CD4-positive, alpha-beta T cell treated with Interleukin-2 at 100 ng/mL for 4 hours (primary cell): Measurements from ENCODE around the gene SH3RF3.

ENCODE experiments used
- DNase-seq: peaks from one replicate; pipeline ENCODE4 v3.0.0-alpha.2; 2020; ENCODE audit warnings: low spot score

The SH3RF3 gene

DNA sequence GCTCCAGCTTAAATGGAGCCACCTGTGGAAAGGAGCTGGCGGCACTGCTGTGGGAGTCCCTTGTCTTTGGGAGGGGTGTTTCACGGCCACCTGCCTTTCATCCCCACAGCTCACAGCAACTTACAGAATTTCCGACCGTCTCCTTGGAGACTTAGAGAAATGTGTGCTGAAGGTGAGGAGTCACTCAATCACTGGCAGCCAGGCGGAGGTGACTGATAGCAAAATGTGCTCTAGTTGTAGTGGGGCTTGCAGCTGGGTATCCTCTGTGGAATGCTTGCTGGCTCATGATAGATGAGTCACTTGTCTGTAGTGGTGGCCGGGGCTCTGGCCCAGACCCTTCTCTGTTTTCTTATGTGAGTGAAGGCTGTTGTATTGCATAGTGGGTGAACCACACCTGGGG is 110.7 kb downstream of the SH3RF3 start:
- no peak for DNase-seq

DNA sequence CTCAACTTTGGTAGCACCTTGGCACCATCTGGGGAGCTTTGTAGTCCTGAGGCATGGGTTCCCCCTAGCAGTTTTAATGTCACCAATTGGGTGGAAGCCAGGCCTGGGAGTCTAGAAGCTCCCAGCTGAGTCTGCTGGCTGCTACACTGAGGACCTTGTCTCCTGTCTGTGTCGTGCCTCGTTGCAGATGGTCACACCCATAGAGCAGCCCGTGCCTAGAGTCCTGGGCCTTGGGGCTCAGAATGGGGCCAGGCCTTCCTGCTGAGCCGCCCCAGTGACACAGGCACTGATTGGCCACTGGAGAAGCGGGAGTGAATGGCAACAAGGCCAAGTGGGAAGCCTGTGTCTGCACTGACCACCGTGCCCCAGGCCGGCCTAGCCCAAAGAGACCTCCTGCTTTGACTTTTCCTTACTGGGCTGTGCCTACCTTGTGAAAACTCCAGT is 113.2 kb downstream of the SH3RF3 start:
- no peak for DNase-seq

DNA sequence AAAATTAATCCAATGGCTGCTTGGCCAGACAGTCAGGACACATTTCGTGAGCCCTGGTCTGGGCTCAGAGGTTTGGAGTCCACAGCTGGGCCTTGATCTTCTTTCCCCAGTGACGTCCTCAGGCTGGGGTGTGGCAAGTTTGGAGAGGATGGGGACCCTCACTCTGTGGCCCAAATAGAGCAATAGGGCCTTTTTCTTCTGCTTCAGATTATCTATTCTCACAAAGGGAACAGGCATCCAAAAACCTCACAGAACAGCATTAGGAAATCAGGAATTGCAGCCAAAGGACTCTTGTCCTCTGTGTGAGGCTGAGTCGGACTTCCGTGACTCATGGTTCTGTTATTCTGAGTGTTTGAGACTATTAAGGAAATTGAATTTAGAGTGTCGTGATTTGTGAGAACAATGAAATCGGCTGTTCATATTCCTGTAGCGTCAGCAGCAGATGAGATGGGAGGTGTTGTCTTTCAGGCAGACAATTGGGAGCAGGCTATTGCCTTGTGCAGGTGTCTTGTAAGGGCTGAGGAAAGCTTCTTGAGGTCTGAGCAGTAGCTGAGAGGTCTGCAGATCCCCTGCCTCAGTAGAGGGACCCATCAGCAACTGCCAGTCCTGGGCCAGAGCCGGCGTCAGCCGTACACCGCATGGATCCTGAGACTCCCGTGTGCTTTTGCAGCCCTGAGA is 113.8 kb downstream of the SH3RF3 start:
- DNase-seq, result no peak

DNA sequence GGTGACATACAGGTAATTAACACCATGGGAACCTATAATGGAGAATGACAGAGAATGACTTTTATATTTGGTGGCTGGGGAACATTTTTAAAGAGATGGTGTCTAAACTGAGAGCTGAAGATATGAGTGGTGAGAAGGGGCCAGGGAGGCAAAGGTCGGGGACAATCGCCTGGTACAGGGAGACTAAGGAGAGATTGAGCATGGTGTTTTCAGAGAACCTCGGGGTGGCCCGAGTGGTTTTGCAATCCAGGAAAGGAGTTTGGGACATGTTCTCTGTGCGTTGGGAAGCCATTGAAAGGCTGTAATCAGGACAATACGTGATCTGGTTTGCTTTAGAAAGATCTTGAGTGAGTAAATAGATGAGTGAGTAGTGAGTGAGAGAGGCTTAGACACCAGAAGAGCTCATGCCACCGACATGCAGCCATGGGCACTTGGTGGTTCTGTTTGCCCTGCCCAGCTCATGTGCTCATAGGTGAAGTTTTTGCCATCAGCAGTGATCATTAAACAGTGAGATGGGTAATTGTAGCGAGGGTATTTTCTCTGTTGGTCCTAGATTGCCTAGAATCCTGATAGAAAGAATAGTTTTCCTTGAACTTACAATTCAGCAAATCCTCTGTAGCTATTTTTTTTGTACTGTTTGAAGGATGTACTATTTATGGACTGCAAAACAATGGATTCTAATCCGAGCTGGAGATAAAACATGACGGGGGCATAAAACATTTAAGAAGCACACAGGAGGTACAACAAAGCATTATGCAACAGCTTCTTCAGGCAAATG is 114.7 kb downstream of the SH3RF3 start:
- no peak for DNase-seq

DNA sequence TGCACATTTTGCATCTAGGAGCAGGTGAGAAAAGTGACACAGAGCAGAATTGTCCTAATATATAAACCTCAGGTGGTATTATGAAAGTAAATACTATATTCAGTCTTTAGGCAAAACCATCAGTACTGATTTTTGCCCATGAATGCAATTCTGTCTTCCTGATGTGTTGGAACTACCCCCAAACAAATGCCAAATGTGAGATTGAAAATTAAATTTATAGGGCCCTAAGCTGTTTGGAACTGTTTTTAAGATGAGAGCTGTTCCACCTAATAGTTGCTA is 115.2 kb downstream of the SH3RF3 start:
- DNase-seq, result no peak

DNA sequence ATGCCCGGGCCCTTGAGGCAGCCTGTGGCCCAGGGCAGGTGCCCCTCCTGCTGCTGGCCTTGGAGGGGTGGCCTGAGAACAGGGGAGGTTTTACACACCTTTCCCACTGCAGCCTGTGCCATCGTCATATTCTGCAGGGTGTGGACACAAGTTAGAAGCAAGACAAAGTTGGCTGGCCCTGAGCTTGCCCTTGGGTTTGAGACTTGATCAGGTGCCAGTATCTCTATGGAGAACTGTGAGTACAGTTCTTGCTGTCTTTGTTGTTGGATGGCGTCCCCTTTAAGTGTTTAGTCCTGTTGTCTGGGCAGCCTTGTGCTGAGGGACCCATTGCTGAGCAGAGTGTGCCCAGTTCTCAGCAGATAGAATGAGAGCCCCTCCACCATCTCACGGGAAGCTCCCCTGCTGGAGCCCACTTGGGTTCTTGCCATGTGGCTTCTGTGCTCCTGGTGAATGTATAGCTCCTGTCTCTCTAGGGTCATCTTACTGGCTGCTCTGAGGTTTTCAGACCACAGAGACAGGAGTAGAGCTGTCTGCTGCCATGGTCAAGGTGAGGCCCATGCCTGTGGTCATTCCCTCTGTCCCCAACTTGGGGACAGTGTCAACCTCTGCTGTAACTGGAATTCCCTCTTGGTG is 115.9 kb downstream of the SH3RF3 start:
- DNase-seq, result no peak

DNA sequence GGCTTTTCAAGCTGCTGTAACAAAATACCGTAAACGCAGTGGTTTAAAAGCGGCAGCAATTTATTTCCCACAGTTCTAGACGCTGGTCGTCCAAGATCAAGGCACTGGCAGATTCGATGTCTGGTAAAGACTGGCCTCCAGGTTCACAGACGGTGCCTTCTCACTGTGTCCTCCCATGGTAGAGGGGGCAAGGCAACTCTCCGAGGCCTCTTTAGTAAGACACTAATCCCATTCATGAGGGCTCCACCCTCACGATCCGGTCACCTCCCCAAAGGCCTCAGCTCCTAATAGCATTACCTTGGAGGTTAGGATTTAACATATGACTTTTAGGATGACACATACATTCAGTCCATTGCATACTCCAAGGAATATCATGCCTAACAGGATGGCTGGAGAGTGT is 117.2 kb downstream of the SH3RF3 start:
- no peak for DNase-seq

DNA sequence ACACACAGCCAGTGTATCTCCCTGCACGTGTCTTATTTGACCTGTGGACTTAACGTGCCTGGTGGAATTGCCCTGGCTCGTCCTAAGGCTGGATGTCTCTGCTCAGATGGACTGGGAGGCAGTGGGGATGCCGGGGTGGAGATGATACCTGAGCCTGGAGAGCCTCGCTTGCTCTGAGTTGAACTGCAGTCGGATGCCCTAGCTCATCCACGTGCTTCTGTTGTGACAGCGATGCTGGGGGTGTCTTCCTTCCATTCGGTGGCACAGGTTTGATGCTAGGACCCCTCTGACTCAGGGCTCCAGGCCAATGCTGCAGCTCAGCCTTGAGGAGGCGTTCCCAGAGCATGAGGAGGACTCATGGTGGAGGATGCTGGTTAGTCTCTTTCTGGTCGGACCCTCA is 117.6 kb downstream of the SH3RF3 start:
- no peak for DNase-seq

DNA sequence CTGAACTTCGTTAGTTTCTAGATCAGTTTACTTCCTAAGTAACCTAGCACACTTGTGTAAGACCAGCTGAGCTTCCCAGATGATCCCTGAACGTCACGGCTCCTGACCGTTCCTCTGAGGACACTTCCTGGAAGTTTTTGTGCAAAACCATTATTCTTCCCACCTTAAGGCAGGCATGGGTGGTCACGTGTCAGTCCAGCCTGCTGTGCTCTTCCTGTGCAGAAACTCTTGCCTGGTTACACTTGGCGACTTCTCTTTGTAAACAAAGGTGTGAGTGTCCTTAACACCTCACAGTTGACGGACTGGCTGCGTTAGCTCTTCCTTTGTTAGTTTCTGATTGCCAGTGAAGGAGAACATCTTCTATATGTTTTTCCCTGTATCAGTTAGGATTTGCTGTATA is 118.3 kb downstream of the SH3RF3 start:
- DNase-seq, result no peak

DNA sequence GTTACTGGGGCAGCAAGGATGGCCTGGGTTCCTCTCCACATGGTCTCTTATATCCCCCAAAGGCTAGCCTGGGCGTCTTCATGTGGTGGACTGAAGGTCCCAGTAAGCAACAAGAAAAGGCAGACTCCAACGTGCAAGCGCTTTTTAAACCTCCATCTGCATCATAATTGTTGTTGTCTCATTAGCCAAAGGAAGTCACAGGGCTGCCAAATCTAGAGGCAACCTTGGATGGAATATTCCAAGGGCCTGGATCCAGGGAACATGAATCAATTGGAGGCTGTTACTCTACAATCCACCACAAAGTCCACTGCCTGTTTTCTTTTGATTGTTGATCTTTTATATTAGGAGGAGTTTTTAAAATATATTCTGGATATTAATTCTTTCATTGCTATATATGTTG is 118.8 kb downstream of the SH3RF3 start:
- no peak for DNase-seq

DNA sequence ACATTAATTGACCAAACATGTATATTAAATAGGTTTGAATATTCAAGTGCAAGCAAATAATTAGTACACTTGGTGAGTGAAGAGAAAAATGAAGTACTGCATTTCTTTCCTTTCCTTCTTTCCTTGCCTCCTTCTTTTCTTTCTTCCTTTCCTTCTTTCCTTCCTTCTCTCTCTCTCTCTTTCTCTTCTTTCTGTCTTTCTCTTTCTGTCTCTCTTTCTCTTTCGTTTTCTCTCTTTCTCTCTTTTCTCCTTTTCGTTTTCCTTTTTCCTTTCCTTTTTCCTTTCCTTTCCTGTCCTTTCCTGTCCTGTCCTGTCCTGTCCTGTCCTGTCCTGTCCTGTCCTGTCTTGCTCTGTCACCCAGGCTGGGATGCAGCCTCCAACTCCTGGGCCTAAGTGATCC is 119.6 kb downstream of the SH3RF3 start:
- no peak for DNase-seq

DNA sequence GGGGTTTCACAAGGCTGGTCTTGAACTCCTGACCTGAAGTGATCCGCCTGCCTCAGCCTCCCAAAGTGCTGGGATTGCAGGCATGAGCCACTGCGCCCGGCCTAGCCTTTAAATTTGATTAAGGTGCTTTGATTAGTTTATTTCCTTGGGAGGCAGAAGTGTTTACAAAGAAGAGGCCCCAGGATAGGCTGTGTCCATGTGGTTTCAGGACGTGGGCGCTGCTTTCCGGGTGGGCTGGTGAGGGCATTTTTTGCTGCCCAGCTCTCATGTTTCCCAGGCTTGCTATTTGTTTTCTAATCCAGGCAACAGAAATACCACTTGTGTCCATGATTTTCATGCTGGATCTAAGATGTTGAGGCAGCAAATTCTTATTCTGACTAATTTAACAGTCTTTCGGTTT is 124.2 kb downstream of the SH3RF3 start:
- no peak for DNase-seq

DNA sequence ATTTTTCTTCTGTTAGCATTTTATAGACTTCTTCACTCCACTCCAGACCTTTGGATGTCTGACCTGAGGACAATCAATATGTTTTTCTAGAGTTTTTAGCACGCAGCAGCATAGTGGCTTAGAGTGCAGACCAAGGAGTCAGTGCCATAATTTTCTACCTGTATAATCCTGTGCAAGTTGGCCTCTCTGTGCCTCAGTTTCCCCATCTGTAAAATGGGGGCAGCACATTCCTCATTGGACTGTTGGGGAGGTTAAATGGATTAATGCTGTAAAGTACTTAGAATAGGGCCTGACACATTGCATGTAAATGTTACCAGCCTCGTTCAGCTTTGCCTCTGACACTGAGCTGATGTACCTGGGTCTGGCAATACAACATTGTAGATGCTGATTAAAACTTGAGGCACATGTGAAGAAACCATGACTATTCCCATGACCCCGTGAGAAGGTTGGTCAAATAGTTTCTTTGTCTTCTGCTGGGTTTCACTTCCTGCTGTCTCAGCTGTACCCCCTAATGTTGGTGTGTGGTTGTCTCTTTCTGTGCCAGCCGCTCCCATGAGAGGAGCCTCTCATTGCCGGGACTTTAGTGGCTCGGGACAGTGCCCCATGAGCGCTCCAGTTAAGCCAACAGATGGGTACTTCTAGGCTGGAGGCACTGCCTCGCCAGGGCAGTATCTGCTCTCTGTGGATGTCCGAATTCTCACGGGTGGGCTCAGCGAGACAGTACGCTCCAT is 125.3 kb downstream of the SH3RF3 start:
- DNase-seq, result no peak

DNA sequence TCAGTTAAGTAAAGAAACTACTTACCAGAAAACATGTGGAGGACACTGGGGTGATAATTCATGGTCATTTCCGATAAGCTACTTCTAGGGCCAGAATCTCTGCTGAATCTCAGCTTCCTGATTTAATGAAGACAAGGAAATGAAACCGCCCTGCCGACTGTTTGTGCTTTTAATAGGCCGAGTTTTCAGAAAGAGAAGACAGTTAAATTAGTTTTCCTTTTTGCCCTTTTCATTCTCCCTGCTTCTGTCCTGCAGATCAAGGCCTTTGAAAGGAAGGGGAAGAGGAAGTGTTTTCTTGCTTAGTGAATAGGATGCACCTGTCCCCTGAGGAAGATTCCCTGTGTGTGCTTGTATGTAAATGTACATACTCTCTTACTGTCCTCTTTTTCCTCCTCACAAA is 126.6 kb downstream of the SH3RF3 start:
- no peak for DNase-seq

DNA sequence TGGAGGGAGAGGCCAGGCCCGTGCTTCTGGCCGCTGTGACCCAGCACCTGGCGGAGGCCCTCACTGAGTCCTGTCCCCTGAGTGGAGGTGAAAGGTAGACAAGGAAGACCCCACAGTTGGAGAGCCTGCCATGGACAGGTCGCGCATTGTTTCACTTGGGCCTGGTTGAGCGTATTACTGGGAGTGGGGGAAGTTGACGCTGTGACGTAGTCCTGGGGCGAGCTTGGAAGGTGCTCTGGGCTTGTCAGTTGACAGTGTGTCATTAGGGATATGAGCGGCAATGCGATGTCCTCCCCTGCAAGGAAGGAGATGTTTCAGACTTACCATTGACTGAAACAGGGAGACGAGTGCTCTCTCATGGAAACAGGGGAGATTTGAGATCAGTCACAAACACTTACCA is 127.1 kb downstream of the SH3RF3 start:
- DNase-seq, result no peak

DNA sequence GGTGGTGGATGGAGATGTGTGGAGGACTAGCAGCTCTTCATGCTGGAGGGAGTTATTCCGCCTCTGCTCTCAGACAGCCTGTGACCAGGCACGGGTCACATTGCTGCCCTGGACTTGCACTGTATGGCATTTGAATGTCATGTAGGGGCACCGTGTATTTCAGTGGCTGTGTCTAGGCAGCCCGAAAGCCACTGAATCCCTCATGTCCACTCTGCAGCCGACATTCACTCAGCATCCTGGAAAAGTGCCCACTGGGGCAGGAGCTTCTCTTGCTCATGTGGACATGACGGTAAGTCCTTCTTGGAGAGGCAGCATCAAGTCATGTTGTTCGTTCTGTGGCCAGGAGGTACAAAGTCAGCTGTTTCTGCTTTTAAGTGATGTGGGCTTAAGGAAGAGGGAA is 127.9 kb downstream of the SH3RF3 start:
- DNase-seq, result no peak

DNA sequence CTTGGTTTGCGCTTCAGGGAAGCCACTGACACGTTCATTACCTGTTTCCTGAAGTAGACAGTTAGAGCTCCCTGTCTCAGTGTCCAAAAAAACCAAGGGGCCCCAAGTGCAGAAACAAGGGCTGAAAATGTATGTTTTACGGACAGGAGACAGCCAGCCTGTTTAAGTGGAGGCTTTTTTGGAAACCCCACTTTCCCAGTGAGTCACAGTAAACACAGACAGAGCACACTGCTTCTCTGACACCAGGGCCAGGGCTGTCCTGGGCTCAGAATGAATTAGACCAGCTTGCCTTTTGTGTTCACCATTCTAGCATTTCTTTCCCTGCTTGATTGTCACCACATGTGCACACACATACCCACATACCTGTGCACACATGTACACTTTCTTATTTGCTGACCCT is 128.6 kb downstream of the SH3RF3 start:
- DNase-seq, result no peak

DNA sequence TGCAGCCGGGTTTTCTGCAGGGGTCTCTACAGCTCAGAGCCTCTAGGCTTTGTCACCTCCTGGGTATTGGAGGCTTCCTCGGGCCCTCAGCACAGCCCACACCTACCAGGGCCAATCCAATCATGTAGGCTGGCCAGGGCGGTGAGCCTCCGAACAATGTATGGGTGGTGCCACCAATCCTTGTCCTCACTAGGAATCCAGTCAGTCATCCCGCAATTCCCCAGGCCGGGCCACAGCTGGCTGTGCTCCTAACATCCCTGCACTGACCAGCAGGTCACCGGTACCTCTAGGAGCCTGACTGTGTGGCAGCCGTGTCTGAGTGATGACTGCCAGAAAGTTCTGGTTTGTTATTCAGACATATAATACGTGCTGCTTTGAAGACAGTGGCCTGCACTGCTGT is 129.4 kb downstream of the SH3RF3 start:
- DNase-seq, result no peak

DNA sequence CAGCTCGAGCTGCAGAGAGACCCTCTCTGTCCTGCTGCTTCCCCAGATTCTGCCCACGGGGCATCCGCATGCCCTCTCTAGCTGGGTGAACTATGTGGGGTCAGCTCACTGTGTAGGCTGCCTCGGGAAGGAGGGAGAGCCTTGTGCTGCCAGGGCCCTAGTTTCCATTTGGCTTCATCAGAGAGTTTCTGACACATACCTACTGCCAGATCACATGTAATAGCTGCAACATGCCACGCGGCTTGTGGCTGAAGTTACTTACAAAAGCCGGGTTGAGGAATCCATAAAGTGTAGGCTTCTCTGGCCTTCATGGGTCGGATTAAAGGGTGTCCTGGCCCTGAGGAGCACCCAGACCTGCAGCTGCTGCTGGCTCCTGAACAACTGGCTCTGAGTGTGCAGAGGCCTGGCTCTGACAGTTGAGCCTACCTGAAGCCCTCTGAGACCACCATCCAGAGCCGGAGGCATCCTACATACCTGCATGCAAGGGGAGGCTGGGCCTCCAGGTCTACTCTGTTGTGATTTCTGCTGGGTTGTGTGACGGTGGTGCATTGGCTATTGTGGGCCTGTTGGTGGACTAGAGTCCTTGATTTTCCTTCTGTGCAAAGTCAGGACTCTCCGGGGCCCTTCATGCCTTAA is 130.0 kb downstream of the SH3RF3 start:
- DNase-seq, result no peak

DNA sequence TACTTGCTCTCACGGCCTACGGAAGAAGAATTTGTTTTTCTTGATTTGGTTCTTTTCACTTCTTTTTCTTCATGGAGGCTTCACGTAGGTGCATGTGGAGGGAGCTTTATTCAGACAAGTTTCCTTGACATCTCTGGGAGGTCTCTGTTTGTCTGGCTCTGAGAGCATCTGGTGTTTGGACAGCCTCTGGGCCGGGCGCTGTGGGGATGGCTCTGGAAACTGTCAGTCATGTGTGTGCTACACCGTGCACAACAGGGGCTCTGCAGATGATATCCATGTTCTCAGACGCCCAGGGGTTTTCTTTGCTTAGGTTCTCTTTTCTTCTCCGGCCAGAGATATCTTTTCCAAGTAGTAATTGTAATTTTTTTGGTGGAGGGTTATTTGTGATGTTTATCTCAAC is 130.7 kb downstream of the SH3RF3 start:
- no peak for DNase-seq

DNA sequence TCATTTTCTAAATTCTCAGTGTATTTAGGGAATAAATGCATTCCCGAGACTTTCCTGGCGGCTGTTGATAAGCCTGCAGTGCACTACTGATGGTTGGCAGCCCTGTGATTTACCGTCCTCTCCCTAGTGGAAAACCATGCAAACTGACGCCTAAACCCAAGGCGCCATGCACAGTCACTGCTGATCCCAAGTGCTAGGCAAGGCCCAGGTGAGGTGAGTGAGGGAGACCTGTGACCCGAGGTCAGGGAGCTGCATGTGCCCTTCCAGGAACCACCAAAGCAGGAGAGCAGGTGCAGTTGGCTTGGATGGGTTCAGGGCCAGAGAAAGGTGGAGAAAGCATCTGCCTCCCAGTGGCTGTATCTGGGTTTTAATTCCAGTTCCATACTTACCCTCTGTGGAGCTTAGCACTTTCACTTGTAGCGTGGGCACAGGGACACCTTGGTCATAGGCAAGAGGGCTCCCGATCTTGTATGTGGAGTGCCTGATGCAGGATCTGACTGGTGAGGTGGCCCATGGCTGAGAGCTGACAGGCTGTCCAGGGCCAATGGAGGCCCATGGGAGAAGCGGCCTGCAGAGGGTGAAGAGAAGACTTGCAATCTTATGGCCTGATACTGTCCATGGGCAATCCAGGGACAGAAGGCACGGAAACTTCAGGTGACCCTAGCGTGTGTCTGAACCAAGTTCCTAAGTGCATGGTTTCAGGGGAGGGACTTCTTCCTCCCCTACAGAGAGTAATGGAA is 131.3 kb downstream of the SH3RF3 start:
- no peak for DNase-seq
